Duodenal mucosa (tissue), 2 donors: ENCODE results near the gene MRPS35.

ENCODE experiments used
- H3K27ac ChIP-seq: one replicate; pipeline ENCODE4 v1.7.0; 2013; ENCODE audit warnings: low read depth, low read length
- H3K27me3 ChIP-seq, 2 donors: one replicate each; pipeline ENCODE4 v1.7.0; 2013; ENCODE audit warnings: low read length in 2 of 2, control low read depth in 1 of 2; ENCODE audit not compliant: insufficient read depth in 2 of 2, control insufficient read depth in 1 of 2
- H3K36me3 ChIP-seq, 2 donors: one replicate each; pipeline ENCODE4 v1.7.0; 2013; ENCODE audit warnings: low read length in 2 of 2, control low read depth in 1 of 2; ENCODE audit not compliant: insufficient read depth in 2 of 2, control insufficient read depth in 1 of 2
- H3K4me1 ChIP-seq, 2 donors: one replicate each; pipeline ENCODE4 v1.7.0; 2013; ENCODE audit warnings: low read length in 2 of 2, control low read depth in 1 of 2; ENCODE audit not compliant: insufficient read depth in 2 of 2, control insufficient read depth in 1 of 2
- H3K4me3 ChIP-seq, 2 donors: one replicate each; pipeline ENCODE4 v1.7.0; 2013; ENCODE audit warnings: low read length in 2 of 2, low read depth in 1 of 2
- H3K9ac ChIP-seq, 2 donors: one replicate each; pipeline ENCODE4 v1.7.0; 2013; ENCODE audit warnings: low read length in 2 of 2, low read depth in 1 of 2
- H3K9me3 ChIP-seq, 2 donors: one replicate each; pipeline ENCODE4 v1.7.0; 2013; ENCODE audit warnings: low read length in 2 of 2, control low read depth in 1 of 2; ENCODE audit not compliant: control insufficient read depth in 1 of 2

Gene MRPS35

DNA sequence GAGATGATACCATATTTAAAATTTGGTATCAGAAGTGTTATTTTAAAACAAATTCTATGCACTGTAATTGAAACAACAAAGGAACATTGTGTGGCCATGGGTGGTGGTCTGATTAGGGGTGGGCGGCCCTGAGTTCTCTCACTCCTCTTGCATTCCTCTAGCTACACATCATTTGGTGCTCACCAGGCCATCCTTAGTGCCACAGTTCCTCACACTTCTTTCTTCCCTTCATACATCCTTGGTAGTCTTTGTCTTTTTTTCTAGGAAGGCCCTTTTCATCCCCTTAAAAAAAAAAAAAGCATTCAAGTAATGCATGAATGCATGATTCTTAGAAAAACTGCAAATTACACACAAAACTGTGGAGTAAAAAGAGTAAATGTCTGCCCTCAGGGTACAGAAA lies 71.8 kb downstream of the MRPS35 start:
- H3K9me3 ChIP-seq = no peaks in the 10 kb centered on the region
- no peak overlapping the region for H3K27ac ChIP-seq
- no peaks in the 10 kb centered on the region for H3K27me3 ChIP-seq
- H3K4me3 ChIP-seq = no peak overlapping the region
- peaks cover 20 to 31% of the 10 kb centered on the region in 2 donors for H3K4me1 ChIP-seq
- H3K36me3 ChIP-seq = no peaks in the 10 kb centered on the region
- H3K9ac ChIP-seq = no peak overlapping the region

DNA sequence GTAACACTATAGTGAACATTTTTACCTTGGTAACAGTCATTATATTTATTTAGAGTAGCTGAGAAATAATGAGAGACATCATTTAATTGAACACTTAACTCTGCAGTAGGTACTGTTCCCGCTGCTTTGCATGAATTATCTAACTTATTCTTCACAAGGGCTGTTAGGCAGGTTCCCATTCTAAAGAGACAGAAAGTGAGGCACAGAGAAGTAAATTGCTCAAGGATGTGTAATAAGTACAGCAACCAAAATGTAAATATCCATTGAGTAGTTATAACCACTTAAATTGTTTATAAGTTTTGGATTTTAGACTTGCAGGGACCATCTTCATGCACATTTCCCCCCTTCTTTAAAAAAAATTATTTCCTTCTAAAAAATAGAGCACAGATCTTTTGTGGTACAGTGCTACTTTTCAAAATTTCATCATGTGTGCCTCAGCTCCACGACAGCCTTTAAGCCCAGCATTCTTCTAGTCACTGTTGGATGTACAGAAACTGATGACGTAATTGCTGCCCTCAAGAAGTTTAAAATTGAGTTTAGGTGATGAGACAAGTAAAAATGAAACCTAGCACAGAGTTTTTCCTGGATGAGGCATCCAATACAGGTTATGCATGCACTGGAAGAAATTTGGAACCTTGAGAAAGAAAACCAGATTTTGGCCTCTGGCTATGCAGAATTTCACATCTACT lies 75.4 kb downstream of the MRPS35 start:
- no peaks in the 10 kb centered on the region for H3K9me3 ChIP-seq
- H3K9ac ChIP-seq = no peak overlapping the region
- H3K27me3 ChIP-seq = no peaks in the 10 kb centered on the region
- peaks cover 0 to 4% of the 10 kb centered on the region in 2 donors for H3K36me3 ChIP-seq
- H3K4me3 ChIP-seq = no peak overlapping the region
- H3K4me1 ChIP-seq = peaks cover 16 to 20% of the 10 kb centered on the region in 2 donors
- H3K27ac ChIP-seq = no peak overlapping the region

DNA sequence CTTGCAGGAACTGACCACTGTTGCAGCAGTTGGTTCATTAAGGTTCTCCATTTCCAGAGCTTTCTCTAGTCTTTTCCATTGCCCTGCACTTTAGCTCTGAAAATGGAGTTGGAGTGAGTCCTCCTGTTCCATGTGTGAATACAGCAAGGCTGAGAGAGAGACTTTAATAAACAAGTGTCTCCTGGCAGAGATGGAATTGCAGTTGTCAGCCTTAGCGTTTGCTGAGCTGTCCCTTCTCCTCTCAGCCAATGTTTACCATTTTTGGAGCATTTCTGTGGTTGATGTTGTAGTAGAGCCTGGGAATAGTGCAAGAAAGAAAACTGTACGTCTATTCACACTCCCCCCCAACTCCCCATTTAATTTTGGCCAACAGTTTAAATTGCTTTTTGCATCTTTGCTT lies 76.9 kb downstream of the MRPS35 start:
- no peaks in the 10 kb centered on the region for H3K27me3 ChIP-seq
- H3K9ac ChIP-seq = no peak overlapping the region
- H3K9me3 ChIP-seq = no peaks in the 10 kb centered on the region
- H3K4me3 ChIP-seq = no peak overlapping the region
- H3K36me3 ChIP-seq = peaks cover 6 to 16% of the 10 kb centered on the region in 2 donors
- H3K27ac ChIP-seq = no peak overlapping the region
- peaks cover under 1 to 8% of the 10 kb centered on the region in 2 donors for H3K4me1 ChIP-seq

DNA sequence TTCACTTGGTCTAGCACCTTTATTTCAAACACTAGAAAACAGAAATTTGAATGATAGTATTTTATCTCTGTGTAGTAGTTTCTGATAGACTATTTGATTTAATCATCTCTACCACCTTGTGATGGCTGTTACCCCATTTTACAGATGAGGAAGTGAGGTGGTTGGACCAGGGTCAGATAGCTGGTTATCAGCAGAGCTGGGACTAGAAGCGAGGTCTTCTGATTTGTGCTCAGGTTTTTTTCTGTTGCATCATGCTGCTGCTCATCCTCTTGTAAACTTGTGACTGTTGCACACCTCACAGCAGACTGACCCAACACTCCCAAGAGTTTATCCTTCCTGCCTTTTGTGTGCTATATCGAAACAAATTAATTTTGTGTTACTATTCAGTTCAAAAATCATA lies 79.5 kb downstream of the MRPS35 start:
- no peak overlapping the region for H3K9ac ChIP-seq
- no peaks in the 10 kb centered on the region for H3K27me3 ChIP-seq
- no peaks in the 10 kb centered on the region for H3K9me3 ChIP-seq
- H3K4me3 ChIP-seq = no peak overlapping the region
- peaks cover 6 to 42% of the 10 kb centered on the region in 2 donors for H3K36me3 ChIP-seq
- H3K27ac ChIP-seq = no peak overlapping the region
- H3K4me1 ChIP-seq = peaks cover 0 to 6% of the 10 kb centered on the region in 2 donors

DNA sequence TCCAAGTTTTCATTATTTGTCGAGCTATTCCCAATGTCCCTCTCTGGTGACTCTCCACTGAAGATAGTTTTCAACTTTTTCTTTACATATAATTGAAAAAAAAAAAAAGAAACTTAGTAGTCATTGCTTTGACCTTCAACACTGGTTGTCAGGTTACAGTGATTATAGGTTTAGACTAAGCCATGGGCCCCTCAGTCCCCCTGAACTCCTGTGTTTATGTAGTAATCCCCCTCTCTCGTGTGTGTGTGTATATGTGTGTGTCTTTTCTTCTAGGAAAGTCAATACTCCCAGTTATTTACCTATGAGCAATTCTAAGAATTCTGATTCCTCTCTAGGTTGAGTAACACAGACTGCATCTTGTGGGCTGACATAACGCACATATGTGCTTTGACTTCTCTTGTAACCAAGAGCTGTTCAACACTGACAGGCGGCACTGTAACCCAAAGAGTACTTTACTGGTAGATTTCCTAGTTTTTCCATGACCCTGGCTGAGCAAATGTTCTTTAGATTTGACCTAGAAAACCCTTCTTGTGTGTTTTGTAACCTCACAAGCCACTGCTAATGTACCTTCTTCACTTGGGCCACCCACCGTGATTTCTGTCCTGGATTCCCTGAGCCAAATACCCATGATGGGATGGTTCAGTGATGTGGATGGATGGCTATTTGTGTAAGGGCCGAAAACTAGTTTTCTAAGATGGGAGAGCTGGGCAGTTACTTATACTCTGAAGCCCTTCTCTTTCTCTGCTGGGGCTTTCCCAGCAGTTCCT lies 84.4 kb downstream of the MRPS35 start:
- Histone ChIP-seq H3K36me3 (peaks cover 20 to 76% of the 10 kb centered on the region in 2 donors), H3K9ac (no peak overlapping the region), H3K4me1 (no peaks in the 10 kb centered on the region), H3K4me3 (no peak overlapping the region), H3K9me3 (no peaks in the 10 kb centered on the region), H3K27ac (no peak overlapping the region), H3K27me3 (no peaks in the 10 kb centered on the region)

DNA sequence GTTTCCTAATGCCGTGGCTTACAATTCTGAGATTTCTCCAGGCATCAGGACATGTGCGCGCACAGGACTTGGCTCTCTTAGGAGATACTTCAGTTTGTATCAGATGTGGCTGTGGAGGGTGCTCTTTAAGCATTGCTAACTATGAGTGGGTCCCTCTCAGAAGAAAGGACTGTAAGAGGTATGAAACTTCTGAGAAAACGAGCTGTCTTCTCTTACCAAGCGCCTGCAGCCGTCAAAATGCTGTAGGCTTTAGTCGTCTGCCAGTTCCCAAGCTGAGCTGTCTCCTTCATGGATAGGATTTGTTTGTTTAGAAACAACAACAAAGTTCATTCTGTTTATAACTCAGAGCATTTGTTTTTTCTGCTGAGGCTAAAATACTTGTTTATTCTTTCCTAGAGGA lies 85.5 kb downstream of the MRPS35 start:
- Histone ChIP-seq H3K9me3 (no peaks in the 10 kb centered on the region), H3K27ac (no peak overlapping the region), H3K36me3 (peaks cover 20 to 72% of the 10 kb centered on the region in 2 donors), H3K4me1 (no peaks in the 10 kb centered on the region), H3K4me3 (no peak overlapping the region), H3K27me3 (no peaks in the 10 kb centered on the region), H3K9ac (no peak overlapping the region)

DNA sequence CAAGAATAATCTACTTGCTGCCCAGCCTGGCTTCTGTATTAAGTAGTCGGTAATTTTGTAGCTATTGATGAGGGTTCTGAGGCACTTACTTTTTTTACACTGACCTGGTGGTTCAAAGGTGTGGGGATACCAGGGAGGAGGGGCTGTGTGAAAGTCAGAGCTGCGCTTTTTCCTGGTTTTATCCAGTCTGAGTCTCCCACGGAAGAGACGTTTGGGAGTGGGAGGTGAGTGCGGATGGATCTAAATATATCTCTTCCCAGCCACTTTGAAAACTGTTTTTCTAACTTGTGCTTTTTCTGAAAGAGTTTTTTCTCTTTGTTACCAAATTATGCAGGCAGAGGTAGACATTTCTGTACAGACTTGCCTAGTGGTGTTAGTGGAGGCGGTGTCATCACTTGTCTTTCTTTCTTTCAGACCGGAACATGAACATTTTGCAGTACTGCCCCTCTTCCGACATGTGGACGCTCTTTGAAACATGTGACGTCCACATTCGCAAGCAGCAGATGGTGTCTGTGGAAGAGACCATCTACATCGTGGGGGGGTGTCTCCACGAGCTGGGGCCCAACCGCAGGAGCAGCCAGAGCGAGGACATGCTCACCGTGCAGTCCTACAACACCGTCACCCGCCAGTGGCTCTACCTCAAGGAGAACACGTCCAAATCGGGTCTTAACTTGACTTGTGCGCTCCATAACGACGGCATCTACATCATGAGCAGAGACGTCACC lies 86.8 kb downstream of the MRPS35 start:
- Histone ChIP-seq H3K27ac (no peak overlapping the region), H3K36me3 (peaks cover 14 to 60% of the 10 kb centered on the region in 2 donors), H3K9ac (no peak overlapping the region), H3K9me3 (no peaks in the 10 kb centered on the region), H3K4me3 (no peak overlapping the region), H3K27me3 (no peaks in the 10 kb centered on the region), H3K4me1 (no peaks in the 10 kb centered on the region)

DNA sequence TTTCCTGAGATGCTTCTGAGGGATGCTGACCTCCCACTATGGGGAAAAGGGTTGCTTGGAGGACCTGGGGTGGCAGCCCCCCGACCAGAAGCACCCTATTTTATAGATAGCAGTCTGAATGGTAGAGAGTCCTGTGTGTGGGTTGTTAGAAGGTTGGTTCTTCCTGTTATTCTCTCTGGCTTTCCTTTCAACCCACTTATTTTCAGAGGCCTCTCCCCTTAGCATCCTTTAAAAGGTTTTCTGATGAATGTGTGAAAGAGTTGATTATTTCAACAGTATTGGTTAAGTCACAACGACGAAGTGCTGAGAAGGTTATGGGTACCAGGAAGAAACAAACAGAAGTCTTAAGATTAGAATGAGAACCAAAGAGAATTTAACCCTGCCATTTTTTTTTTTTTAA lies 90.2 kb downstream of the MRPS35 start:
- peaks cover 14 to 31% of the 10 kb centered on the region in 2 donors for H3K36me3 ChIP-seq
- H3K4me1 ChIP-seq = no peaks in the 10 kb centered on the region
- H3K4me3 ChIP-seq = no peak overlapping the region
- H3K27ac ChIP-seq = no peak overlapping the region
- no peaks in the 10 kb centered on the region for H3K27me3 ChIP-seq
- no peak overlapping the region for H3K9ac ChIP-seq
- H3K9me3 ChIP-seq = no peaks in the 10 kb centered on the region

DNA sequence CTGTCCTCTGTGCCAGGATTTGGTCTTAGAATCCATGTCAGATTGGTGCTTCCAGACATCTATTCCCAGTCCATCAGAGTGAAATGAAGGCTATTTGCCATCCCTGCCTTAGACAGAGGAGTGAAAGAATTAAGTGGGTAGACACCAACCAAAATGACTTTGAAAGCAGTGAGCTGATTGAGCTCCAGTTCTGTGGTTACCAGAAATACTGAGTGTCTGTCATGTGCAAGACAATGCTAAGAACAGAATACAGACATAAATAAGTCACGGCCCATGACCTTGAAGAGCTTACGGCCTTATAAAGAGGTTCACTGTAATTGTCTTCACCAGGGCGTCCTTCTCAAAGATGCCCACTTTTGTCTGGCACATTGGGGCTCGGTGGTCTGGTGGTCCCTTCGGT lies 91.0 kb downstream of the MRPS35 start:
- no peaks in the 10 kb centered on the region for H3K9me3 ChIP-seq
- no peaks in the 10 kb centered on the region for H3K27me3 ChIP-seq
- H3K4me1 ChIP-seq = no peaks in the 10 kb centered on the region
- no peak overlapping the region for H3K27ac ChIP-seq
- no peak overlapping the region for H3K9ac ChIP-seq
- H3K4me3 ChIP-seq = no peak overlapping the region
- peaks cover 10 to 25% of the 10 kb centered on the region in 2 donors for H3K36me3 ChIP-seq

DNA sequence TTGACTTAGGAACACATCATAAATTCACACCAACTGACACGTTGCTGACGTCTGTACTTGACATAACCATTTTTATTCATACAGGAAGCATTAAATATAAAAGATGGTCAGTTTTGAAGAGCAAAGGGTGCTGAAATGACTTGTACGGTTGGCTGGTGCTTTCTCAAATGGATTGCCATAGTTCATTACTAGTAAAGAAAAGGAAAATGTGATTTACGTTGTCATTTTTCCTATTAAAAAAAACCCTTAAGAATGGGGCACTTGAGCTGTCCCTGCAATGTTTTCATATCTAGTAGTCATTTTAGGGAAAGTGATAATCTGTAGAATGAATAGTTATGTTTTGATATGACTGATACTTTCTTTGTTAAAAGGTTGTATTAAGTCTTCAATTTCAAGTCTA lies 91.9 kb downstream of the MRPS35 start:
- no peak overlapping the region for H3K27ac ChIP-seq
- no peaks in the 10 kb centered on the region for H3K27me3 ChIP-seq
- H3K4me3 ChIP-seq = no peak overlapping the region
- no peaks in the 10 kb centered on the region for H3K9me3 ChIP-seq
- H3K4me1 ChIP-seq = no peaks in the 10 kb centered on the region
- H3K36me3 ChIP-seq = peaks cover 5 to 16% of the 10 kb centered on the region in 2 donors
- H3K9ac ChIP-seq = no peak overlapping the region
